Astrocyte of the cerebellum (primary cell): ENCODE data around the gene TAF10.

Experiments used
- DNase-seq: peaks from one replicate; pipeline ENCODE4 v3.0.0-alpha.2; 2011; ENCODE audit warnings: low read depth
- H3K4me3 ChIP-seq: 2 replicates; pipeline ENCODE4 v1.5.1; 2011; ENCODE audit warnings: mild to moderate bottlenecking, low read depth, low read length, moderate library complexity
- CTCF ChIP-seq: IDR thresholded peaks from 2 replicates; pipeline ENCODE4 v1.5.1; 2012; ENCODE audit warnings: low read length, low read depth, moderate library complexity, mild to moderate bottlenecking; ENCODE audit errors: missing control alignments
- in situ Hi-C: cut with HindIII; loops from 2 replicates; pipeline ENCODE4 v1.10.0; 2017; ENCODE audit warnings: low sequenced_read_pairs

TAF10 gene

GRCh38 chr11:6567371-6567745, 44.7 kb downstream of the TAF10 start:
- H3K4me3 ChIP-seq, result no peak overlapping the region
- TF ChIP-seq CTCF, result no peak
- in situ Hi-C loops, result no loop called here
- DNase-seq, result no peak

- DNase-seq, result no peak
- in situ Hi-C loops, result no loop called here
- TF ChIP-seq CTCF, result no peak
Measured at GRCh38 chr11:6566704-6567370, 45.2 kb downstream of the TAF10 start.

GRCh38 chr11:6565988-6566703, 45.9 kb downstream of the TAF10 start:
- H3K4me3 ChIP-seq, result no peak overlapping the region
- no peak for DNase-seq
- TF ChIP-seq CTCF, result no peak
- in situ Hi-C loops, result no loop called here

More at GRCh38 chr11:6566704-6567370, 45.2 kb downstream of the TAF10 start:
- no peak overlapping the region for H3K4me3 ChIP-seq

- no peak for TF ChIP-seq CTCF
- no peak for DNase-seq
- in situ Hi-C loops, result no loop called here
- H3K4me3 ChIP-seq, result no peak overlapping the region
Measured at GRCh38 chr11:6565325-6565724, 46.7 kb downstream of the TAF10 start.

GRCh38 chr11:6563667-6564066, 48.3 kb downstream of the TAF10 start:
- in situ Hi-C loops, result no loop called here
- no peak for DNase-seq
- no peak for TF ChIP-seq CTCF
- no peak overlapping the region for H3K4me3 ChIP-seq

GRCh38 chr11:6563121-6563619, 48.8 kb downstream of the TAF10 start:
- in situ Hi-C loops, result no loop called here
- no peak for DNase-seq
- TF ChIP-seq CTCF, result no peak
- H3K4me3 ChIP-seq, result no peak overlapping the region
